GM19468 (cell line): Measurements from ENCODE around the gene PDZD8.
A peak's percentile ranks its signal among the peaks of the same experiment; 100 is the strongest.

Experiments used
- ATAC-seq: cut with Tn5 transposase; IDR thresholded peaks from one replicate; pipeline ENCODE4 v1.9.1; 2021; ENCODE audit warnings: mild to moderate bottlenecking, moderate library complexity, moderate number of reproducible peaks; ENCODE audit not compliant: unreplicated experiment; ENCODE audit errors: extremely low read depth

PDZD8 gene

GRCh38 chr10:117391436-117392205, 16.4 kb upstream of the PDZD8 start:
- ATAC-seq, result no peak

GRCh38 chr10:117390420-117390819, 15.2 kb upstream of the PDZD8 start:
- no peak for ATAC-seq

- no peak for ATAC-seq
Observed at GRCh38 chr10:117386805-117387204, 11.6 kb upstream of the PDZD8 start.

GRCh38 chr10:117382861-117383260, 7.6 kb upstream of the PDZD8 start:
- ATAC-seq, result no peak

DNA sequence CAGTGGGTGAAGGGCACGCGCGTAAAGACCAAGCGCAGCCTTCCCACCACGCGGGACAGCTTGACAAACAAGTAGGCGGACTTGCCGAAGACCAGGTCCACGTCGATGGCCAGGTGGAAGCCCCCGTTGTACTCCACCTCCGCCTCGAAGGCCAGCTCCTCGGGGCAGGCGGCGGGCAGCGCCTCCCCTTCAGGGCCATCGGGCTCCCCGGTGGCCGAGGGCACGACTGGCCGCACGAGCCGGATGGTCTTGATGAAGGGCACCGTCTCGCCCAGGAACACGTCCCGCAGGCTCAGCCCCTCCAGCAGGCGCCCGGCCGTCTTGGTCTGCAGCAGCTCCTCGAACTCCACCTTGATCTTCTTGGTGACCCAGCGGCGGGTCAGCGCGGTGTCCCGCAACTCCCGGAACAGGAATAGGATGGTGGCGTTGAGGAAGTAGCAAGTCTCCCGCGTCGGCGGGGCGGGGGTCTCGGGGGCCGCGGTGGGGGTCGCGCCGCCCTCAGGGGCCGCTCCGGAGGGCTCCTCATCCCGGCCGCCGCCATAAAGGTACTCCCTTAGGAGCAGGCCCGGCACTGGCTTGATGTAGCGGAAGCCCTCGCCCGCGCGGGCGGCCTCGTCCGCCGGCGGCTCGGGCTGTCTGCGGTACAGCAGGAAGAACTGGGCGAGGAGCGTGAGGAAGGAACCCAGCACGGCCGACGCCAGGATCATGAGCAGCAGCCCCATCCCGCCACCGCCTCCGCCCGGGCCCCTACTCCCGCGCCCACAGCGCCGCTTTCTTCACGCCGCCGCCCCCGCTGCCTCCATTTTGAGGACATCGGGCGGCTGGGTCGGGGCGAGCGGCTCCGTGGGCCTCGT, 507 bp downstream of the PDZD8 start:
- peak; percentile 21 for ATAC-seq

DNA sequence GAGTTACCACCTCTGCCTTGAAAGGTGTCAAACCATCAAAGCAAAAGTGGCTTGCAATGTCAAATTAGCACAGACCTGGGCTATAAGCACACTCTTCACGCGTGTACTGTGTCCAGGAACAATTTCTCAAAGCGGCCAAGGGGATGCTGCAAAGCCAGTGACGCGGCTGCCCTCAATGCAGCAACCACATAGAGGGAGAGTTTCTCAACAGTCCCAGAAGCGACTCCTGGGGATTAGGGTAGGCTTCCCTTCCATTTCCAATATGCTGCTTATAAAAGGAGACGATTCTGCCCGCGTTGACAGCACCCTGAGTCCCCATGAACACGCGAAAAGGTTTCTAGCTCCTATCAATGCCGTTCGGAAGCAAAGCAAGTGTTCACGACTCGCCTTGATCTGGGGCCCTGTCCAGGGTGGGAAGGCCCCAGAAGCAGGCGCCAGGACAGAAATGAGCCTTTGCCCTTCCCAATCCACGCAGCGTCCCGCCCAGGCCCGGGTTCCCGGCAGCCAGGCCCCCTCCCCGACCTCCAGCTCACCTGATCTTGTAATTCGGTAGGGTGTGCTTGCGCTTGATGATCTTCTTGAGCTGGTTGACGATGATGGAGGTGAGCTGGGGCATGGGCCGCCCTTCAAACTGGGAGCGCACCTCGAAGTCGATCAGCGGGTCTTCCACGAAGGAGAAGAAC, 1.3 kb downstream of the PDZD8 start:
- no peak for ATAC-seq

- no peak for ATAC-seq
Observed at GRCh38 chr10:117370205-117370604, 5.0 kb downstream of the PDZD8 start.

DNA sequence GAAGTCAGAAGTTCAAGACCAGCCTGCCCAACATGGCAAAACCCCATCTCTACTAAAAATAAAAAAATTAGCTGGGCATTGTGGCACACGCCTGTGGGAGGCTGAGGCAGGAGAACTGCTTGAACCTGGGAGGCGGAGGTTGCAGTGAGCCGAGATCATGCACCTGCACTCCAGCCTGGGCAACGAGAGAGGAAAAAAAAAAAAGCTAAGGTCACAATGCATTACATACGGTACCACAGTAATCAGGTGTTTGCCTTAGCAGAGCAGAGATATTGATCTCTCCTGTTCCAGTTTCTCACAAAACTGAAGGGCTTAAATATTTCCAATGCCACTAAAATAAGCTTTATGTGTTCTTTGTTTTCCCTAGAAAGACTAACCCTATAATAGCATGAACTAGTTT, 7.5 kb downstream of the PDZD8 start:
- ATAC-seq, result no peak

DNA sequence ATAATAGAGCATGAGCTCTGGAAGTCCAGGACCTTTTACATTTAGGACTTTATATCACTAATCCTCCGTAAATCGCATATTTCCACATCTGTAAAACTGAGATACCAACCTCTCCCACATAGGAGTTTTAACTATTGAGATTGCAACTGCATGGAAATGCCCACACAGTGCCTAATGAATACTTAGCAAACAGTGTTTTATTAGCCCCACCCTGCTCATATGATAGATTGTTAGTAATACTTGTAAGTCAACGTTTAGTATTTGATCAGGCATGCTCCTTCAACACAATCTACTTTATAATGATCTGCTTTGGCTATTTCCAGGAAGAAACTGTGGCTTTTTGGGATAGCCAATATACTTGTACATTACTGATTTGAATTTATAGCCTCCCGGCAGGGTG, 8.5 kb downstream of the PDZD8 start:
- ATAC-seq, result no peak

GRCh38 chr10:117365612-117366011, 9.6 kb downstream of the PDZD8 start:
- no peak for ATAC-seq

DNA sequence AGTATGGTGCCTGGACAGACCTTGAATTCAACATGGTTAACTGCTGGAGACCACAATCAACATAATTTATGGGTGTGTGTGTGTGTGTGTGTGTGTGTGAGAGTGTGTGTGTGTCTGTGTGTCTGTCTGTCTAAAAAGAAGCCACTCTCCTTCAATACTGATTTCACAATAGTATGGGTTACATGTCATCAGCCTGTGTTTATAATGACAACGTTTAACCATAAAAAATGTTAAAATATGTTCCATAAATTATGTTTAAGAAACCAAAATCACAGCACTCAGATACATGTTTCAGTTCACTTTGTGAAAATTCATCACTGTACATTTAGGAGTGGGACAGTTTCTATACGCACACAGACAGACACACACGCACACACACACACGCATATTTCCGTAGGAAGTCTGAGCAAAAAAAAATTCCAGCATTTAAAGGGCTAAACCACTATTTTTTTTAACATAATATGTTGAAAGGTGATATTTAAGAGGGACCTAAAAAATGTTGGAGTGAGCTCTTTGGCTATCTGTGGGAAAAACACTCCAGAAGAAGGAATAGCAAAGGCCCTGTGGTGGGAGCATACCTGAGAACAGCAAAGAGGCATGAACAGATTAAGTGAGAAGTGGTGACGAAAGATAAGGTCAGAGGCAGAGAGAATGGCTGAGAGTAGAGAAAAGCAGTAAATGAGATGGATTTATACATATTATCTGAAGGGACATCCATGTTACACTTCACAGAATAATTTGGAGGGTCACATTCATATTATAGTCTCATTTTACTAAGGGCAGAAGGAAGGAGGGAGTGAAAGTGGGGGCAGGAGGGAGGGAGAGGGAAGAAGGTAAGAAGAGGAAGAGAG, 10.9 kb downstream of the PDZD8 start:
- ATAC-seq, result no peak

DNA sequence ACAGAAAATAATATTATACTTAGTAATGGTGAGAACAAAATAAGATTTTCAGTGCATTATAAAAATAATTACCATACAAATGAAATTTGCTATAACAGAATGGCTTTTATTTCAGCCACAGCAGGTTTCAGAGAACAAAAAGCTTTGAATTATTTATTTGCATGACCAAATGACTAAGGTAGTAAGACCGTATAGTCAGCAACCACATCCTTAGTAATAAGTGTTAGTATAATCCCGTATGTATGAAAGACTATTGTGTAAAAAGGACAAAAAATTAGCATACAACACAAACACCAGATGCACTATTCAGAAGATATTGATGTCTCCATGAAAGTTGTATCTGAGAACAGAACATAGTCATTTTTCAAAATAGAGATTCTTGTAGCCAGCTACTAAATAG, 12.2 kb downstream of the PDZD8 start:
- no peak for ATAC-seq

- ATAC-seq, result no peak
Observed at GRCh38 chr10:117362313-117362712, 12.9 kb downstream of the PDZD8 start.

DNA sequence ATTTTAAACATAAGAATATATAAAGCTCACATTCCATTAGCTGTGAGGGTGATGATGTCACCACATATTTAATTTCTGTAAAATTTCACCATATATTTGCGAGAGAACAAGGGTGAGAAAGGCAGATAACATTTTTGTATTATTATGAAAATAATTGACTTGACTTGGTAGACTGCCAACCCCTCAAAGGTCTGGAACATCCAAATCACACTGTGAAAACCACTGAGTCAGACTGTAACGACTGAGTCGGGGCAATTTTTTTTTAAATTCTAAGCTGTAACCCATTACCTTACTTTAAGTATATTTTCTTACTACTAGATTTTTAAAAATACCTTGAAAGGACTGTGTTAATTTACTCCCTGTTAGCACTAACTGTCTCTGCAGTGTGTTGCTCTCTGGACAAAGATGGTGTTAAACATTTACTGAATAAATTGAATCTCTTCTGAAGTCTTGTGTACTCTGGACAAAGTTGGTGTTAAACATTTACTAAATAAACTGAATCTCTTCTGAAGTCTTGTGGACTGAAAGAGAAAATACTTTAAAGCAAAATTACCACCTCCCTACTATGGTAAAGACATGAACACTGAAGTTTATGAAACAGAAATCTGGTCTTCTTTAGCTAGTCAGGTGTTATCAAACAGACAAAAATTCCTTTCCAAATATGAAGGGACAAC, 14.1 kb downstream of the PDZD8 start:
- ATAC-seq, result no peak

DNA sequence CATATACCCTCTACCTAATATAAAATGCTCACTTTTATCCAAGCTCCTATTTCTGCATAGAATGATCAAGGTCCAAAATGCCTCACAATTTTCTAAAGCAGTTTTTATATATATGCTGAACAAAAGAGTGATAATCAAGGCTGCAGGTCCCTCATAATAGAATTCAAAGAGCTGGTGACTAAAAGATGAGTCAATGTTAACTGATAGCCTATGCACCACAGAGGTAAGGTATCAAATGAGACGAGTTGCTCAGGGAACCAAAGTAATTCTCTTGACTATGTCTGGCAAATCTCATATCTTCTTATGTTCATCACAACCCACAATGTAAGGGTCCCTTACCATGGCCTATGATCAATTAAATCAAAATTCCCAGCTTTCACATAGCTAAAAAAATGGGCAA, 15.2 kb downstream of the PDZD8 start:
- no peak for ATAC-seq

DNA sequence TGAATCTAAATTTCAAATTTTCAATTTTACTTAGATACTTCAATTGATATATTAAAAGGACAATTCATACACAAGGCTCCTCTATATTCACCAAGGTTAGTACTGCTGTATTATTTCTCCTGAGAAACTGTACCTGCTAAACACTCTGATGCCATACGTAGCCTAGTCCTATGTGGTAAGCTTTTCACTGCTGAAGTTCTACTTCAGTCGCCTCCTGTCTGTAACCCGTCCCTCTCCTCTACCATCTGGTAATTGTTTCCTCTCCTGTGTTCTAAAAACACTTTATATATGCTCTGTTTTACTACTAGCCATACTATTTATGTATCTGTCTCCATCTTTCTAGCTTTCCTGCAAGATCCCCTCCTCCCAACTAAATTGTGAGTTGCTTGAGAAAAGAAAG, 20.2 kb downstream of the PDZD8 start:
- ATAC-seq, result no peak

DNA sequence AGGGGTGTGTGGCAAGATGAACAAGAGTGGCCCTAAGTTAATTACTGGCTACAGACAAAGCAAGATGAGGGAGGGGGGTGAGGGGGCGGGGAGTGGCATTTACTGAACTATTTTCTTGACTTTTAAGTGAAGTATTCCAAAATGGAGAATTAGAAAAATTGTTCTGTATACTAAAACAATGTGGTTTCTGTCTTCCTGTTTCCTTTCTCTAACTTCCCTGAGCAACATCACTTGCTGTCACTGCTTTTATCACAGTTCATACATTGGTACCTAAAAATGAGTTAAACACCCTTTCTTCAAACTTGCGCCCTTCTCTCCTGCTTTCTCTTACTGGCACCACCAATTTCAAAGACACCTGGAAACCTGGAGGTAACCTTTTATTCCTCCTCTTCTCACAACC, 21.6 kb downstream of the PDZD8 start:
- no peak for ATAC-seq

- no peak for ATAC-seq
Observed at GRCh38 chr10:117352724-117353123, 22.5 kb downstream of the PDZD8 start.

GRCh38 chr10:117351996-117352395, 23.2 kb downstream of the PDZD8 start:
- no peak for ATAC-seq

GRCh38 chr10:117351558-117351957, 23.7 kb downstream of the PDZD8 start:
- no peak for ATAC-seq
